HepG2 (cell line): Measurements from ENCODE around the gene PADI2. TPM values are rescaled to one million over a fixed set of nuclear protein-coding genes. Genes with fewer than 3 reads are reported as not detected.

Experiments
- ATF7-NPFF ChIP-seq: sonication (generic); formaldehyde crosslinking; IDR thresholded peaks from 2 replicates; pipeline ENCODE4 v1.8.1; 2023; ENCODE audit warnings: mild to moderate bottlenecking, low read depth, missing genetic modification reagents, moderate library complexity
- FOXK2 ChIP-seq: fragments of 450-650 bp; IDR thresholded peaks from 2 replicates; pipeline ENCODE4 v1.6.1; 2016
- FOXM1 ChIP-seq: sonication (generic); formaldehyde crosslinking; IDR thresholded peaks from 2 replicates; pipeline ENCODE4 v1.5.0; 2020; ENCODE audit warnings: missing genetic modification reagents
- GABPB1 ChIP-seq: IDR thresholded peaks from 2 replicates; pipeline ENCODE4 v1.6.1; 2016; ENCODE audit warnings: mild to moderate bottlenecking, missing genetic modification reagents, moderate library complexity, missing compliant biosample characterization
- GFI1 ChIP-seq: sonication (generic); formaldehyde crosslinking; IDR thresholded peaks from 2 replicates; pipeline ENCODE4 v1.5.0; 2020; ENCODE audit warnings: missing genetic modification reagents, mild to moderate bottlenecking, borderline replicate concordance
- HMGA1 ChIP-seq: sonication (generic); formaldehyde crosslinking; conservative IDR thresholded peaks from 2 replicates; pipeline ENCODE4 v1.4.0; 2020; ENCODE audit warnings: missing genetic modification reagents
- HNRNPLL ChIP-seq: fragments of 200-400 bp; formaldehyde crosslinking; IDR thresholded peaks from 2 replicates; pipeline ENCODE4 v1.6.1; 2017; ENCODE audit warnings: mild to moderate bottlenecking, low read depth, low read length; ENCODE audit not compliant: poor library complexity, severe bottlenecking
- MEIS2 ChIP-seq: sonication (generic); formaldehyde crosslinking; IDR thresholded peaks from 2 replicates; pipeline ENCODE4 v1.9.0; 2021; ENCODE audit warnings: mild to moderate bottlenecking, missing genetic modification reagents
- NFE2L1 ChIP-seq: sonication (generic); formaldehyde crosslinking; IDR thresholded peaks from 2 replicates; pipeline ENCODE4 v1.4.0; 2020; ENCODE audit warnings: missing genetic modification reagents, mild to moderate bottlenecking, borderline replicate concordance
- NFIC ChIP-seq: IDR thresholded peaks from 2 replicates; pipeline ENCODE4 v1.6.1; 2012; ENCODE audit warnings: mild to moderate bottlenecking, low read length, inconsistent platforms
- NFYC ChIP-seq: IDR thresholded peaks from 2 replicates; pipeline ENCODE4 v1.6.1; 2016; ENCODE audit warnings: missing genetic modification reagents, missing compliant biosample characterization
- NRL ChIP-seq: sonication (generic); formaldehyde crosslinking; IDR thresholded peaks from 2 replicates; pipeline ENCODE4 v1.5.0; 2020; ENCODE audit warnings: missing genetic modification reagents, mild to moderate bottlenecking, moderate library complexity, borderline replicate concordance
- RFXANK ChIP-seq: IDR thresholded peaks from 2 replicates; pipeline ENCODE4 v1.6.1; 2016
- SALL1 ChIP-seq: sonication (generic); formaldehyde crosslinking; IDR thresholded peaks from 2 replicates; pipeline ENCODE4 v1.8.0; 2022; ENCODE audit warnings: mild to moderate bottlenecking, missing genetic modification reagents
- SAP130 ChIP-seq: IDR thresholded peaks from 2 replicates; pipeline ENCODE4 v1.6.1; 2016; ENCODE audit warnings: low read depth
- SOX13 ChIP-seq, 3 experiments: fragments of 450-650 bp in 1 of 3; sonication (generic) in 1 of 3; formaldehyde crosslinking in 1 of 3; IDR thresholded peaks in 2 of 3; conservative IDR thresholded peaks in 1 of 3; 2 replicates each; pipeline versions ENCODE4 v1.5.0 to v1.6.1; 2016 to 2020; ENCODE audit warnings: antibody characterized with exemption in 1 of 3, mild to moderate bottlenecking in 1 of 3, missing compliant biosample characterization in 1 of 3, missing genetic modification reagents in 1 of 3, moderate library complexity in 1 of 3
- SP1 ChIP-seq, 2 experiments: fragments of 450-650 bp in 1 of 2; sonication (generic) in 1 of 2; formaldehyde crosslinking in 1 of 2; IDR thresholded peaks; 2 replicates each; pipeline versions ENCODE4 v1.4.0 to v1.6.1; 2016 to 2020; ENCODE audit warnings: missing genetic modification reagents in 1 of 2
- ZBTB7B ChIP-seq: sonication (generic); formaldehyde crosslinking; IDR thresholded peaks from 2 replicates; pipeline ENCODE4 v1.4.0; 2020; ENCODE audit warnings: missing genetic modification reagents
- ZBTB8A ChIP-seq: sonication (generic); formaldehyde crosslinking; IDR thresholded peaks from 2 replicates; pipeline ENCODE4 v1.4.0; 2020; ENCODE audit warnings: mild to moderate bottlenecking, low read depth, missing genetic modification reagents, borderline replicate concordance
- ZNF180 ChIP-seq: sonication (generic); formaldehyde crosslinking; IDR thresholded peaks from 2 replicates; pipeline ENCODE4 v1.4.0; 2020; ENCODE audit warnings: low read depth, missing genetic modification reagents, borderline replicate concordance
- ZNF337 ChIP-seq: sonication (generic); formaldehyde crosslinking; IDR thresholded peaks from 2 replicates; pipeline ENCODE4 v1.5.1; 2020; ENCODE audit warnings: missing genetic modification reagents, low read depth, mild to moderate bottlenecking, borderline replicate concordance
- ZNF644 ChIP-seq: IDR thresholded peaks from 2 replicates; pipeline ENCODE4 v1.6.1; 2016; ENCODE audit warnings: low read depth
- ZSCAN22 ChIP-seq: sonication (generic); formaldehyde crosslinking; IDR thresholded peaks from 2 replicates; pipeline ENCODE4 v1.4.0; 2020; ENCODE audit warnings: mild to moderate bottlenecking, missing genetic modification reagents
- polyA plus RNA-seq, 8 experiments: library from polyadenylated mRNA; depleted of rRNA in 3 of 8; stranded (reverse) in 7 of 8; unstranded in 1 of 8; fragments of >200 nt; fragmentation: Illumina TruSeq in 4 of 8; extraction: Trizol in 4 of 8; gene quantifications; 2 replicates each; pipeline versions ENCODE4 v1.2.1 to v1.2.3, GENCODE V29; 2011 to 2016; ENCODE audit warnings: low read depth in 4 of 8, missing spikeins in 1 of 8, mixed read lengths in 1 of 8; ENCODE audit not compliant: insufficient read depth in 1 of 8
- total RNA-seq, 5 experiments: library from RNA; depleted of rRNA; stranded (reverse); fragments of >200 nt; fragmentation: Illumina TruSeq; extraction: Trizol; gene quantifications; 2 replicates each; pipeline ENCODE4 v1.2.3, GENCODE V29; 2016; ENCODE audit warnings: low read depth in 1 of 5
- TF ChIP-seq, protein P1 (sequence below): sonication (generic); formaldehyde crosslinking; IDR thresholded peaks from 2 replicates; pipeline ENCODE4 v1.5.1; 2020; ENCODE audit warnings: mild to moderate bottlenecking, missing genetic modification reagents, moderate library complexity

The PADI2 gene
- total and polyA plus RNA-seq, 2 of the 13 experiments (the other 11 are each of a cell fraction or from before 2014, with no cell fraction given) = not detected

- TF ChIP-seq ATF7-NPFF (CRISPR knock-in tag) (peak; percentile 20; the same call in 1 of the 2 replicates), RFXANK (no peak), ZNF337 (CRISPR knock-in tag) (0 out of 2 replicates have a peak, but pooled peaks have one; percentile 22), NFIC (no peak), NRL (CRISPR knock-in tag) (peak; percentile 51; the same call in 1 of the 2 replicates), SAP130 (CRISPR knock-in tag) (peak; percentile 86), FOXK2 (no peak), FOXM1 (no peak), ZBTB7B (CRISPR knock-in tag) (peak; percentile 47; the same call in 1 of the 2 replicates), SOX13 (IDR thresholded peaks at IDR 0.05) (no peak; the same call in 1 of the 2 replicates), SOX13 (CRISPR knock-in tag; conservative IDR thresholded peaks at IDR 0.05 in 1 of 2, IDR thresholded peaks at IDR 0.05 in 1 of 2) (peak in 1 of 2 experiments; percentile 35; a peak in 1 of 4 replicates), HNRNPLL (peak; percentile 79), ZNF180 (CRISPR knock-in tag) (no peak), ZBTB8A (CRISPR knock-in tag) (no peak), HMGA1 (CRISPR knock-in tag) (no peak), GFI1 (CRISPR knock-in tag) (peak; percentile 40; the same call in 1 of the 2 replicates), ZSCAN22 (CRISPR knock-in tag) (no peak), GABPB1 (CRISPR knock-in tag) (peak; percentile 97), ZNF644 (no peak), NFE2L1 (CRISPR knock-in tag) (no peak), SP1 (IDR thresholded peaks at IDR 0.05) (no peak), SP1 (CRISPR knock-in tag; IDR thresholded peaks at IDR 0.05) (peak; percentile 64; the same call in 1 of the 2 replicates), MEIS2 (CRISPR knock-in tag) (no peak), SALL1 (CRISPR knock-in tag) (peak; percentile 59; the same call in 1 of the 2 replicates), NFYC (peak; percentile 56; the same call in 1 of the 2 replicates)
- TF ChIP-seq, protein P1, sequence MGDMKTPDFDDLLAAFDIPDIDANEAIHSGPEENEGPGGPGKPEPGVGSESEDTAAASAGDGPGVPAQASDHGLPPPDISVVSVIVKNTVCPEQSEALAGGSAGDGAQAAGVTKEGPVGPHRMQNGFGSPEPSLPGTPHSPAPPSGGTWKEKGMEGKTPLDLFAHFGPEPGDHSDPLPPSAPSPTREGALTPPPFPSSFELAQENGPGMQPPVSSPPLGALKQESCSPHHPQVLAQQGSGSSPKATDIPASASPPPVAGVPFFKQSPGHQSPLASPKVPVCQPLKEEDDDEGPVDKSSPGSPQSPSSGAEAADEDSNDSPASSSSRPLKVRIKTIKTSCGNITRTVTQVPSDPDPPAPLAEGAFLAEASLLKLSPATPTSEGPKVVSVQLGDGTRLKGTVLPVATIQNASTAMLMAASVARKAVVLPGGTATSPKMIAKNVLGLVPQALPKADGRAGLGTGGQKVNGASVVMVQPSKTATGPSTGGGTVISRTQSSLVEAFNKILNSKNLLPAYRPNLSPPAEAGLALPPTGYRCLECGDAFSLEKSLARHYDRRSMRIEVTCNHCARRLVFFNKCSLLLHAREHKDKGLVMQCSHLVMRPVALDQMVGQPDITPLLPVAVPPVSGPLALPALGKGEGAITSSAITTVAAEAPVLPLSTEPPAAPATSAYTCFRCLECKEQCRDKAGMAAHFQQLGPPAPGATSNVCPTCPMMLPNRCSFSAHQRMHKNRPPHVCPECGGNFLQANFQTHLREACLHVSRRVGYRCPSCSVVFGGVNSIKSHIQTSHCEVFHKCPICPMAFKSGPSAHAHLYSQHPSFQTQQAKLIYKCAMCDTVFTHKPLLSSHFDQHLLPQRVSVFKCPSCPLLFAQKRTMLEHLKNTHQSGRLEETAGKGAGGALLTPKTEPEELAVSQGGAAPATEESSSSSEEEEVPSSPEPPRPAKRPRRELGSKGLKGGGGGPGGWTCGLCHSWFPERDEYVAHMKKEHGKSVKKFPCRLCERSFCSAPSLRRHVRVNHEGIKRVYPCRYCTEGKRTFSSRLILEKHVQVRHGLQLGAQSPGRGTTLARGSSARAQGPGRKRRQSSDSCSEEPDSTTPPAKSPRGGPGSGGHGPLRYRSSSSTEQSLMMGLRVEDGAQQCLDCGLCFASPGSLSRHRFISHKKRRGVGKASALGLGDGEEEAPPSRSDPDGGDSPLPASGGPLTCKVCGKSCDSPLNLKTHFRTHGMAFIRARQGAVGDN (CRISPR knock-in tag) = peak; percentile 84
Observed at GRCh38 chr1:17053685-17054410, 65.4 kb downstream of the PADI2 start, which contains the start of gene SDHB (continued).
